NCI-H2029 (cell line): ENCODE measurements around the gene TMEM94.
"Not testable (repeated sequence)": the region's sequence is repeated elsewhere in the genome, so short reads cannot be mapped to it uniquely, and the experiment has no call there.

Source experiments
- DNase-seq: peaks from one replicate; lab custom pipeline; 2025; lab: John Stamatoyannopoulos, UW

TMEM94 gene

GRCh38 chr17:75456417-75457046 is at the start of gene TMEM94:
TMEM94 (plus strand) TSS chr17:75456635; CDS start chr17:75471906, 15,271 bp downstream.
- peak; percentile 93 for DNase-seq

- no peak for DNase-seq
These were observed 48.6 kb upstream of the TMEM94 start for GRCh38 chr17:75407655-75408352.

DNA sequence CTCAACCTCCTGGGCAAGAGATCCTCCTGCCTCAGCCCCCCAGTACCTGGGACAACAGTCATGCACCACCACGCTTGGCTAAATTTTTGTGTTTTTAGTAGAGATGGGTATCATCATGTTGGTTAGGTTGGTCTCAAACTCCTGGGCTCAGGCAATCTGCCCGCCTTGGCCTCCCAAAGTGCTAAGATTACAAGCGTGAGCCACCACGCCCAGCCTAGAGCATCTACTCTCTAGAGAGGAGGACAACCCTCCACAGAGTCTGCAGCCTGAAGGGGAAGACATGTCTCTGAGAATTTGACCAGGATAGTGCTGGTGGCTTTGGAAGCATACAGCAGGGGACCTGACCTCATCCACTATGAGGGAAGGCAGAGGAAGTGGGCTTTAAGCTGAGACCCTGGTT is 46.3 kb upstream of the TMEM94 start:
- DNase-seq = no peak

- no peak for DNase-seq
These were observed 44.9 kb upstream of the TMEM94 start for GRCh38 chr17:75411328-75412067.

- peak; percentile 33 for DNase-seq
These were observed 43.7 kb upstream of the TMEM94 start for GRCh38 chr17:75412455-75413317.

- no peak for DNase-seq
These were observed 41.9 kb upstream of the TMEM94 start for GRCh38 chr17:75414488-75414887.

GRCh38 chr17:75416006-75416405 is 40.4 kb upstream of the TMEM94 start:
- DNase-seq = no peak

DNA sequence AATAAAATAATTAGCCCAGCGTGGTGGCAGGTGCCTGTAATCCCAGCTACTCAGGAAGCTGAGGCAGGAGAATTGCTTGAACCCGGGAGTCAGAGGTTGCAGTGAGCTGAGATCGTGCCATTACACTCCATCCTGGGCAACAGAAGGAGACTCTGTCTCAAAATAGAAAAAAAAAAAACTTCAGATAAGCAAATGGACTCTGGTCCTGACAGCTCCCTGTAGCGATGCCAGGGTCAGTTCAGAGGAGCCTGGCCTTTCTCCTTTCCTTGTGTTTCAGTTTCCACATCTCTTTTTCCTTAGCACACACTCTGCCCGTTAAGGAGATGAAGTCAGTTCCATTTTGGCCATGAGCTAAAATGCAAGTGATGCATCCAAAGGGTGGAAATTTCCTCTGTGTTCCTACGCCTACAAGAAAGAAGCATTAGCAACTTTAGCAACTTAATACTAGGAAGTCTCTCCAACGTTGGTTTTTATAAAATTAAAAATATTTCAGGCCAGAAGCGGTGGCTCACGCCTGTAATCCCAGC is 39.3 kb upstream of the TMEM94 start:
- no peak for DNase-seq

- DNase-seq = no peak
These were observed 37.9 kb upstream of the TMEM94 start for GRCh38 chr17:75418531-75418930.

DNA sequence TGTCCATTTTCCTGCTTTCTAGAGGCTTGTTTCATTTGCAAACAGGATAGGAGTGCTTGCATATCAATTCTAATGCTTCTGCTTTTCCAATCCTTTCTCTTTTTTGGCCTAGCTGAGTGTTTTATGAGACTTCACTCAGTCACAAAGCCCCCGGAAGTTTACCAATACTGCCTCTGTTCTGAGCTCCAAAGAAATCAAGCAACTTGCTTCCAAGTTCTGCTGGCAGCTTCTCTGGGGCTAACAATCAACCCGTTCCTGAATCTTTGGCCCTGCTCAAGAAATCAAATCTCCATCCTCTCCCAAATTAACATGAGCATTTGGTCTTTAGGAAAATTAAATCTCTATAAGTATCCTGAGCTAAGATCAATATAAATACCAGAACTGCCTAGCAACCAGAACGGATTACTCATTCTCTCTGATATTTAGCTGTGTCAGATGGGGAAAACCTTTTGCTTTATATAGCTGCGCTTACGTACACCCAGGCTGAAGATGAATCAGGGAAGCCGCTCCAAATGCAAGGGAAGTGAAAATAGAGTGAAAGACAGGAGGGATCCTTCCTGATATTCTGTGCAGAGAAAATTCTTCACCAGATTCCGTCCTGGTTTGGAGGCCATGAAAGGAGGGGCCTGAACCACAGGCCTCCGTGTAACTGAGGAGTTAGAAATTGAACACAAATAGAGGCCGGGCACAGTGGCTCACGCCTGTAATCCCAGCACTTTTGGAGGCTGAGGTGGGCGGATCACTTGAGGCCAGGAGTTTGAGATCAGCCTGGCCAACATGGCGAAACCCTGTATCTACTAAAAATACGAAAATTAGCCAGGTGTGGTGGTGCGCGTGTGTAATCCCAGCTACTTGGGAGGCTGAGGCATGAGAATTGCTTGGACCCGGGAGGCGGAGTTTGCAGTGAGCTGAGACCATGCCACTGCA is 27.6 kb upstream of the TMEM94 start:
- DNase-seq = no peak

GRCh38 chr17:75430159-75430974 is 26.1 kb upstream of the TMEM94 start:
- DNase-seq = no peak

DNA sequence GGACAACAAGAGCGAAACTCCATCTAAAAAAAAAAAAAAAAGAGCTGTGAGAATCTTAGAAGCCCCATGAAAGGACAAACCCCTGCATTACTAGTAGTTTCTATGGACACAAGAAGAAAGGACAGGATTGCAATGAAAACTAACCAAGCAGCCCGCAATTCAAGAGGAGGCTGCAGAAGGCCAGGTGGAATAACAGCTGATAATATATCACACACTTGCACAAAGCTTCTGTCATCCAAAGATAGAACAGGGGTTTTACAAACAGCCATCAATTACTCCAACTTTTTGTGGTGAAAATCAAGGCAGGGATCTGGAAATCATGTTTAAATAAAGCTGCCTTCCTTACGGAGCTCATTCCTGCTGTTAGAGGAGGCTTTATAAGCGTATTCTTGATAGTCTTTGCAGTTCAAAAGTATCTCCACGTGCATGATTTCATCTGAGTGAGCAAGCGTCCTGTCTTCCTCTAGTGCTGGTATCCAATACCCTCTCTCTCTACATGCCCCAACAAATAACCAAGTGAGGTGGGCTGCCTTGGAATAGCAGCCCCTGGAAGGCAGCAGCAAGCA is 23.1 kb upstream of the TMEM94 start:
- DNase-seq = no peak

DNA sequence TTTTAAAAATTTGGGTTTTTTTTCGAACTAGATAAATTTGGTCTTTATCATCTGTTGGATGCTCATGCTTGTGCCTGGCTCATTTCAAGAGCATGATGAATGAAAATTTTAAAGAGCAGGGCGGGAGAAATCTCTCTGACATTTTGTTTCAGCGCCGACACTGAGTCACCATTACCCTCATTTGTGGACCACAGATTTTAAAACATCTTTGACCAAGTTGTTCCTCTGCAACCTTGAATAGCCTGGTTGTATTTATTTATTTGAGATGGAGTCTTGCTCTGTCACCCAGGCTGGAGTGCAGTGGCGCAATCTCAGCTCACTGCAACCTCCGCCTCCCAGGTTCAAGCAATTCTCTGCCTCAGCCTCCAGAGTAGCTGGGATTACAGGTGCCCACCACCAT is 22.0 kb upstream of the TMEM94 start:
- not testable (repeated sequence) for DNase-seq

DNA sequence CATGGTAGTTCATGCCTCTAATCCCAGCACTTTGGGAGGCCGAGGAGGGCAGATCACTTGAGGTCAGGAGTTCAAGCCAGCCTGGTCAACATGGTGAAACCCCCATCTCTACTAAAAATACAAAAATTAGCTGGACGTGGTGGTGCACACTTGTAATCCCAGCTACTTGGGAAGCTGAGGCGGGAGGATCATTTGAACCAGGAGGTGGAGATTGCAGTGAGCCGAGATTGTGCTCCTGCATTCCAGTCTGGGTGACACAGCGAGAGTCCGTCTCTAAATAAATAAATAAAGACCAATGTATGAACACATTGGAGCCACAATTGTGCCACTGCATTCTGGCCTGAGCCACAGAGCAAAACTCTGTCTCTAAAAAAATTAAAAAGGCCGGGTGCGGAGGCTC is 19.0 kb upstream of the TMEM94 start:
- DNase-seq = not testable (repeated sequence)

DNA sequence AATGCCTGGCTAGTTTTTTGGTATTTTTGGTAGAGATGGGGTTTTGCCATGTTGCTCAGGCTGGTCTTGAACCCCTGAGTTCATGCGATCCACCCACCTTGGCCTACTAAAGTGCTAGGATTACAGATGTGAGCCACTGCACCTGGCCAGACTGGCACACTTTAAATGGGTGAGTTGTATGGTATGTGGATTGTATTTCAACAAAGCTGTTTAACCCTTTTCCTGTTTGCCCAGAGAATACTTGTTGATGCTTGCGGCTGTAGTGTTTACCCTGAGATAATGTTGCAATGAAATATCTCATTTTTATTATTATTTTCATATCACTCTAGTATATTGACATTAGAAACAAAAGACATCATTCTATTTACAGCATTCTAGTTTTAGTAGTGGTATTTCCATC is 17.1 kb upstream of the TMEM94 start:
- DNase-seq = peak; percentile 87

DNA sequence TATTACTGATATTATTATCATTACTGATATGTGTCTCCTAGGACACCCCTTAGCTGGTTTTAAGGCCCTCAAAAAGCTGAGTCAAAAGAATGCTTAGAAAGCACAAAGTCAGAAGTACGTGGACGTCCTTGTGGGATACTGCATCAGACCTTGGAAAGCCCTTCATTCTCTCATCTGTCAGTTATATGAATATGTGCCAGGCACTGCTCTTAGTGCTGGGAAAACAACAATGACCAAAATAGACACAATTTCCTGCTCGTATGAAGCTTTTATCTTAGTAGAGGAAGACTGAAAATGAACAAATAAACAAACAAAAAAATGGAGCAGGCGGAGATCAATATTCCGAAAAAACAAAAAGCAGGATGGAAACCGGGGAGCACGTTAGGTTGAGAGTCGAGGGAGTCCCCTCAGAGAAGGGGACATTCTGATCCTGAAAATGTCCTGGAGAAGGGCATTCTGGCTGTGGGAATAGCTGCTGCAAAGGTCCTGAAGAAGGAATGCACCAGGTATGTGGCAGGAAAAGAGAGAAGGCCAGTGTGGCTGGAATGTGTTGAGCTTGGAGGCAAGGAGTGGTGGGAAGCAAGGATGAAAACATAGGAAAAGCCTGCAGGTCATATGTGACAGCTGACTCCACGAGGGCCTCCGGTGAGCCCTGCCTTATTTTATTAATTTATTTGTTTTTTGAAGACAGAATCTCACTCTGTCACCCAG is 15.5 kb upstream of the TMEM94 start:
- no peak for DNase-seq

DNA sequence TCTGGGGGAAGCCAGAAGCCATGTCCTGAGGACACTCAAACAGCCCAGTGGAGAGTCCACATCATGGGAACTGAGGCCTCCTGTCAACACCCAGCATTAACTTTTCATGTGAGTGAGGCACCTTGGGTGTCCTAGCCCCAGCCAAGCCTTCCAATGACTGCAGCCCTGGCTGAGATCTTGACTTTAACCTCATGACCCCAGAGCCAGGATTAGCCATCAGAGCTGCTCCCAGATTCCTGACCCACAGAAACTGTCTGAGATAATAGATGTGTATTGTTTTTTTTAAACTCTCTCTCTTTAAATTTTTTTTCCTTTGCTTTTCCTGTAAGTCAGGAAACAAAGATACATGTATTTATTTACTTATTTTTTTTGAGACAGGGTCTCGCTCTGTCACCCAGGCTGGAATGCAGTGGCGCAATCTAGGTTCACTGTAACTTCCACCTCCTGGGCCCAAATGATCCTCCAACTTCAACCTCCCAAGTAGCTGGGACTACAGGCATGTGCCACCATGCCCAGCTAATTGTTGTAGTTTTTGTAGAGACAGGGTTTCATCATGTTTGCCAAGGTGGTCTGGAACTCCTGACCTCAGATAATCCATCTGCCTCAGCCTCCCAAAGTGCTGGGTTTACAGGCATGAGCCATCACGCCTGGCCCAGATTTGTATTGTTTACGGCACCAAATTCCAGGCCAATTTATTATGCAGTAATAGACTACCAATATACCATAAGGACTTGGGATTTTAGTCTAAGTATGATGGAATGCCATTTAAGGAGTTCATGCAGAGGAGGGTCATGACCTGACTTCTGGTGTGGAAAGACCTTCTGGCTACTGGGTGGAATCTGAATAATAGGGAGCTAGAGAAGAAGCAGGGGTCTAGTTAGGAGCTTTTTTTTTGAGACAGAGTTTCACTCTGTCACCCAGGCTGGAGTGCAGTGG is 14.0 kb upstream of the TMEM94 start:
- no peak for DNase-seq

DNA sequence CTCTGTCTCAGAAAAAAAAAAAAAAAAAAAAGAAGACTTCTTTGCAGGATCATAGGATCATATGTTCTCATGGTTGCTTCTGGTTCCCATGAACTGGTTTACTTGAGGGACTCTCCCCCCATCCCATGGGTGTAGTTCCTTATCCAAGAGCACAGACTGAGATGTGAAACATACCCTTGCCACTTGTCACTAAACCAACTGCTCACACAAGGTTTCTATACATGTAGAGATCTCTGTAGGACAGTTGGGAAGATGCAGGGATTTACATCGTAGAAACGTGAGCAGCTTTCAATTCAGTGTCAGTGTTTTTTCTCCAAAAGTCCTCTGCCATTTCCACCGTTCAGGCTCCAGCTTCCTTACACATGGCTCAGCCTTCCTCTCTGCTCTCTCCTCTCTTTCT is 11.1 kb upstream of the TMEM94 start:
- DNase-seq = no peak
